Transverse colon (tissue), 4 donors: ENCODE measurements around the gene VPS51. TPM values are rescaled to one million over a fixed set of nuclear protein-coding genes. Genes with fewer than 3 reads are reported as not detected.

Source experiments
- DNase-seq: peaks from one replicate; pipeline ENCODE4 v3.0.0-alpha.2; 2019
- H3K27ac ChIP-seq, 4 donors: fragments of 200-600 bp; sonication (generic); 2 replicates each; pipeline ENCODE4 v1.5.1; 2016 to 2018; ENCODE audit warnings: inconsistent platforms in 4 of 4
- H3K27me3 ChIP-seq: fragments of 200-600 bp; sonication (generic); 2 replicates; pipeline ENCODE4 v1.5.1; 2017; ENCODE audit warnings: inconsistent platforms
- H3K36me3 ChIP-seq, 4 donors: fragments of 200-600 bp; sonication (generic); 2 replicates each; pipeline ENCODE4 v1.5.1; 2017 to 2019; ENCODE audit warnings: inconsistent platforms in 4 of 4
- H3K4me1 ChIP-seq, 4 donors: fragments of 200-600 bp; sonication (generic); 2 replicates each; pipeline ENCODE4 v1.5.1; 2017 to 2020; ENCODE audit warnings: inconsistent platforms in 4 of 4
- H3K4me3 ChIP-seq, 4 donors: fragments of 200-600 bp; sonication (generic); 1 replicate in 1 of 4; 2 replicates in 3 of 4; pipeline versions ENCODE4 v1.5.1 to v1.6.1; 2017 to 2019; ENCODE audit warnings: inconsistent platforms in 4 of 4
- H3K9me3 ChIP-seq, 2 donors: fragments of 200-600 bp; sonication (generic); 2 replicates each; pipeline ENCODE4 v1.5.1; 2017 to 2019; ENCODE audit warnings: inconsistent platforms in 2 of 2
- EP300 ChIP-seq: sonication (generic); formaldehyde crosslinking; IDR thresholded peaks from one replicate; pipeline ENCODE4 v1.6.1; 2017; ENCODE audit warnings: antibody characterized with exemption, low read depth
- POLR2A ChIP-seq: fragments of 450-650 bp; IDR thresholded peaks from one replicate; pipeline ENCODE4 v1.6.1; 2016; ENCODE audit warnings: antibody characterized with exemption, mild to moderate bottlenecking, moderate library complexity
- POLR2AphosphoS5 ChIP-seq, 3 donors: sonication (generic); formaldehyde crosslinking; IDR thresholded peaks; one replicate each; pipeline ENCODE4 v1.6.1; 2016; ENCODE audit warnings: antibody characterized with exemption in 3 of 3
- WGBS, 2 donors: methylation state at CpG; one replicate each; pipeline ENCODE4 v1.1.5; 2018; ENCODE audit warnings: low coverage in 1 of 2; 5-methylcytosine and 5-hydroxymethylcytosine counted together
- in situ Hi-C, 4 donors: fragments of 200-750 bp; cut with MboI; loops; one replicate each; pipeline versions ENCODE4 v1.15.0 to v1.15.1; 2017; ENCODE audit warnings: low sequenced_read_pairs in 3 of 4, low pct_ligation_motif_present in 1 of 4, low pct_unique_long_range_greater_than_20kb in 1 of 4
- intact Hi-C: fragments of 100-400 bp; cut with DNase I; formaldehyde crosslinking; loops from one replicate; pipeline ENCODE4 v1.15.1; 2023; ENCODE audit warnings: low total_unique reads
- small RNA-seq, 4 donors: library from RNA; depleted of rRNA; stranded (forward); fragments of <200 nt; gene quantifications; one replicate each; pipeline ENCODE3, GENCODE V24; 2016
- total RNA-seq, 4 donors: library from RNA; depleted of rRNA; stranded (reverse); fragments of >200 nt; gene quantifications; one replicate each; pipeline ENCODE4 v1.1.0, GENCODE V29; 2016
- TF ChIP-seq, protein P1 (sequence below), 5 experiments: fragments of 200-600 bp in 3 of 5; fragments of 450-650 bp in 2 of 5; sonication (generic) in 3 of 5; IDR thresholded peaks; 1 replicate in 2 of 5; 2 replicates in 3 of 5; pipeline ENCODE4 v1.5.1; 2016 to 2017; ENCODE audit warnings: antibody characterized with exemption in 5 of 5, inconsistent platforms in 3 of 5, mild to moderate bottlenecking in 2 of 5, moderate library complexity in 1 of 5

VPS51 gene
- total RNA-seq, 4 donors from 2014 or later, result 252 to 560 (median 437) TPM

- no peak for DNase-seq
- Histone ChIP-seq H3K4me3 (no peak overlapping the region), H3K36me3 (no peaks in the 10 kb centered on the region), H3K4me1 (no peaks in the 10 kb centered on the region), H3K27ac (no peak overlapping the region), H3K9me3 (no peaks in the 10 kb centered on the region), H3K27me3 (no peaks in the 10 kb centered on the region)
- TF ChIP-seq POLR2A (no peak), EP300 (no peak), POLR2AphosphoS5 (IDR thresholded peaks at IDR 0.05) (no peak)
- TF ChIP-seq, protein P1, sequence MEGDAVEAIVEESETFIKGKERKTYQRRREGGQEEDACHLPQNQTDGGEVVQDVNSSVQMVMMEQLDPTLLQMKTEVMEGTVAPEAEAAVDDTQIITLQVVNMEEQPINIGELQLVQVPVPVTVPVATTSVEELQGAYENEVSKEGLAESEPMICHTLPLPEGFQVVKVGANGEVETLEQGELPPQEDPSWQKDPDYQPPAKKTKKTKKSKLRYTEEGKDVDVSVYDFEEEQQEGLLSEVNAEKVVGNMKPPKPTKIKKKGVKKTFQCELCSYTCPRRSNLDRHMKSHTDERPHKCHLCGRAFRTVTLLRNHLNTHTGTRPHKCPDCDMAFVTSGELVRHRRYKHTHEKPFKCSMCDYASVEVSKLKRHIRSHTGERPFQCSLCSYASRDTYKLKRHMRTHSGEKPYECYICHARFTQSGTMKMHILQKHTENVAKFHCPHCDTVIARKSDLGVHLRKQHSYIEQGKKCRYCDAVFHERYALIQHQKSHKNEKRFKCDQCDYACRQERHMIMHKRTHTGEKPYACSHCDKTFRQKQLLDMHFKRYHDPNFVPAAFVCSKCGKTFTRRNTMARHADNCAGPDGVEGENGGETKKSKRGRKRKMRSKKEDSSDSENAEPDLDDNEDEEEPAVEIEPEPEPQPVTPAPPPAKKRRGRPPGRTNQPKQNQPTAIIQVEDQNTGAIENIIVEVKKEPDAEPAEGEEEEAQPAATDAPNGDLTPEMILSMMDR (IDR thresholded peaks at IDR 0.05), result no peak
- 61 to 64% methylated on average over 5 of the region's 5 CpGs for WGBS, 2 donors
- intact Hi-C loops (no loop called here), in situ Hi-C loops (no loop called here)
Measured at GRCh38 chr11:65159012-65159411, 63.0 kb downstream of the VPS51 start.

DNA sequence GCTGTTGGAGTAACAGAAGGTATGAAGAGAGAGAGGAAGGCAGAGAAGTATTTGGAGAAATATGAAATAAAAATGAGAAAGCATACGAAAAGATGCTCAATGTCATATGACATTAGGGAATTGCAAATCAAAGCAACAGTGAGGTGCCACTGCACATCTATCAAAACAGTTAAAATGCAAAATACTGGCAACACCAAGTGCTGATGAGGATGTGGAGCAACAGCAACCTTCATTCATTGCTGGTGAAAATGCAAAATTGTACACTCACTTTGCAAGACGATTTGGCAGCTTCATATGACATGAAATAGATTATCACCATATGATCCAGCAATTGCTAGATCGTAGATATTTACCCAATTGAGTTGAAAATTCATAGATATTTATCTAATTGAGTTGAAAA, 64.6 kb downstream of the VPS51 start:
- in situ Hi-C loops, result loop anchor here in 1 of 4 donors (5.0 kb wide), 1 partner anchor 92 kb away; no protein-coding TSS in a partner anchor
- Histone ChIP-seq H3K9me3 (no peaks in the 10 kb centered on the region), H3K36me3 (no peaks in the 10 kb centered on the region), H3K27me3 (no peaks in the 10 kb centered on the region), H3K27ac (no peak overlapping the region), H3K4me3 (no peak overlapping the region), H3K4me1 (peaks cover 0 to 5% (median 0%) of the 10 kb centered on the region in 4 donors)
- 46 to 81% methylated on average over 3 of the region's 3 CpGs for WGBS, 2 donors
- TF ChIP-seq, protein P1 (IDR thresholded peaks at IDR 0.05), result no peak
- TF ChIP-seq POLR2AphosphoS5 (IDR thresholded peaks at IDR 0.05), result no peak
- TF ChIP-seq EP300, result no peak
- no peak for TF ChIP-seq POLR2A
- DNase-seq, result no peak
- intact Hi-C loops, result no loop called here

Small RNA genes lying within 50 kb of the gene (small RNA-seq; reads per million reads assigned to genes)
- 0 reads per million in 4 donors for gene HIGD1AP10
- gene PDCL2P2, result 0 reads per million in 4 donors
- gene RNU2-23P, result 0.35 to 0.83 (median 0.46) reads per million in 4 donors

Other genes starting within 250 kb of the VPS51 start
- 100 to 1,000 TPM in 2 of 4 donors, 10 to 100 TPM in 2; 67.9 to 202 (median 116) TPM for gene EHD1, start 217.6 kb upstream of the VPS51 start, total RNA-seq
- 10 to 100 TPM; 30.1 to 82.3 (median 46.4) TPM for gene ATG2A, start 179.0 kb upstream of the VPS51 start, total RNA-seq
- 10 to 100 TPM; 16.7 to 38.1 (median 26.8) TPM for gene PPP2R5B, start 171.5 kb upstream of the VPS51 start, total RNA-seq
- 1 to 10 TPM in 1 of 4 donors, not detected in 3; 6.0 TPM for gene GPHA2, start 160.3 kb upstream of the VPS51 start, total RNA-seq
- not detected for gene MAJIN, start 124.1 kb upstream of the VPS51 start, total RNA-seq
- 10 to 100 TPM in 3 of 4 donors, 1 to 10 TPM in 1; 4.0 to 13.9 (median 11.2) TPM for gene BATF2, start 99.2 kb upstream of the VPS51 start, total RNA-seq
- 100 to 1,000 TPM in 1 of 4 donors, 10 to 100 TPM in 3; 28.4 to 147 (median 85.8) TPM for gene ARL2, start 82.1 kb upstream of the VPS51 start, total RNA-seq
- gene SNX15, start 68.8 kb upstream of the VPS51 start, total RNA-seq, result 10 to 100 TPM in 3 of 4 donors, 1 to 10 TPM in 1; 1.9 to 53.3 (median 35.9) TPM
- 100 to 1,000 TPM in 1 of 4 donors, 10 to 100 TPM in 2, 1 to 10 TPM in 1; 3.7 to 105 (median 12.9) TPM for gene SAC3D1, start 55.0 kb upstream of the VPS51 start, total RNA-seq
- gene NAALADL1, start 37.7 kb upstream of the VPS51 start, total RNA-seq, result 100 to 1,000 TPM in 1 of 4 donors, 10 to 100 TPM in 2, not detected in 1; 13.8 to 105 (median 75.6) TPM
- 1 to 10 TPM in 3 of 4 donors, not detected in 1; 1.9 to 2.6 (median 2.5) TPM for gene CDCA5, start 12.2 kb upstream of the VPS51 start, total RNA-seq
- gene ZFPL1, start 12.0 kb upstream of the VPS51 start, total RNA-seq, result 100 to 1,000 TPM in 1 of 4 donors, 10 to 100 TPM in 3; 44.5 to 105 (median 64.2) TPM
- gene TM7SF2, start 15.7 kb downstream of the VPS51 start, total RNA-seq, result 10 to 100 TPM; 29.4 to 59.5 (median 42.3) TPM
- 10 to 100 TPM in 3 of 4 donors, 1 to 10 TPM in 1; 9.6 to 40.8 (median 12.2) TPM for gene ZNHIT2, start 21.5 kb downstream of the VPS51 start, total RNA-seq
- gene FAU, start 25.9 kb downstream of the VPS51 start, total RNA-seq, result 100 to 1,000 TPM; 594 to 986 (median 662) TPM
- gene MRPL49, start 26.1 kb downstream of the VPS51 start, total RNA-seq, result 100 to 1,000 TPM in 1 of 4 donors, 10 to 100 TPM in 3; 10.5 to 119 (median 60.9) TPM
- 10 to 100 TPM; 20.5 to 72.6 (median 51.9) TPM for gene SYVN1, start 38.3 kb downstream of the VPS51 start, total RNA-seq
- gene SPDYC, start 74.0 kb downstream of the VPS51 start, total RNA-seq, result not detected
- gene CAPN1, start 85.7 kb downstream of the VPS51 start, total RNA-seq, result 1,000 to 10,000 TPM in 1 of 4 donors, 100 to 1,000 TPM in 3; 211 to 1,179 (median 376) TPM
- 10 to 100 TPM in 1 of 4 donors, 1 to 10 TPM in 3; 3.0 to 17.5 (median 6.2) TPM for gene POLA2, start 165.7 kb downstream of the VPS51 start, total RNA-seq
- 10 to 100 TPM in 3 of 4 donors, 1 to 10 TPM in 1; 9.1 to 22.7 (median 14.5) TPM for gene CDC42EP2, start 218.7 kb downstream of the VPS51 start, total RNA-seq
- 10 to 100 TPM; 29.1 to 50.9 (median 37.6) TPM for gene DPF2, start 237.6 kb downstream of the VPS51 start, total RNA-seq